ENCODE data around the gene ATP10D. TPM values are rescaled to one million over a fixed set of nuclear protein-coding genes. Genes with fewer than 3 reads are reported as not detected.

The ATP10D gene
- total and polyA plus RNA-seq, 2 donors (not counting 3 experiments of a cell fraction or from before 2014, with no cell fraction given), result 34.1 to 40.2 TPM

GRCh38 chr4:47442980-47443379 lies 42.1 kb upstream of the ATP10D start:
- BruUV-seq (replicated peaks), result no TSS peak
- H3K27ac ChIP-seq (ENCODE audit: insufficient read depth, low read depth, low read length), result no peak overlapping the region
- no peaks in the 10 kb centered on the region for H3K36me3 ChIP-seq (ENCODE audit: control insufficient read depth in 2 of 2, extremely low read depth in 1 of 2, insufficient read depth in 2 of 2, low read length in 2 of 2)
- H3K9me3 ChIP-seq (replicated peaks; ENCODE audit: control insufficient read depth, insufficient read depth, low read length), result no peaks in the 10 kb centered on the region
- POLR2A ChIA-PET, result no interaction called here
- dilution Hi-C loops (cut with MboI; ENCODE audit: extremely low pct_ligation_motif_present, low sequenced_read_pairs), result no loop called here
- no peak overlapping the region for H3K4me3 ChIP-seq (replicated peaks in 1 of 3; ENCODE audit: insufficient read depth in 1 of 3, low read depth in 1 of 3, low read length in 3 of 3)
- no peak overlapping the region for H3K4me2 ChIP-seq (ENCODE audit: insufficient read depth, low read length)
- no peaks in the 10 kb centered on the region for H3K79me2 ChIP-seq (ENCODE audit: control insufficient read depth, insufficient read depth, low read length)
- CTCF ChIA-PET, result no interaction called here
- intact Hi-C loops (cut with micrococcal nuclease), result no loop called here
- H3K4me1 ChIP-seq (ENCODE audit: control insufficient read depth, extremely low read depth, insufficient read depth, low read length), result no peaks in the 10 kb centered on the region
- no peak overlapping the region for H3K9ac ChIP-seq (replicated peaks; ENCODE audit: extremely low read depth, insufficient read depth, low read length)
- TF ChIP-seq MAX (IDR thresholded peaks at IDR 0.05; ENCODE audit: insufficient read depth, insufficient read length) (no peak), POLR2A (IDR thresholded peaks at IDR 0.05; ENCODE audit: low read depth, low read length) (no peak), MYC (IDR thresholded peaks at IDR 0.05; ENCODE audit: low read depth, low read length) (no peak), GATA2 (IDR thresholded peaks at IDR 0.05; ENCODE audit: insufficient read depth, insufficient read length, low read depth, low read length) (no peak), CTCF (IDR thresholded peaks at IDR 0.05; ENCODE audit: extremely low read depth in 1 of 2, insufficient read depth in 1 of 2, low read depth in 1 of 2, low read length in 2 of 2) (no peak), JUN (IDR thresholded peaks at IDR 0.05; ENCODE audit: borderline replicate concordance, insufficient read depth, insufficient read length, low read depth) (no peak), EZH2 (IDR thresholded peaks at IDR 0.05; ENCODE audit: borderline replicate concordance, low read depth, low read length, severe bottlenecking) (no peak), POLR2AphosphoS5 (IDR thresholded peaks at IDR 0.05; ENCODE audit: insufficient read depth, low read depth, low read length) (no peak), FOS (IDR thresholded peaks at IDR 0.05; ENCODE audit: borderline replicate concordance, insufficient read depth, low read length) (no peak)
- H4K20me1 ChIP-seq (replicated peaks; ENCODE audit: control insufficient read depth, extremely low read depth, insufficient read depth, low read length), result no peaks in the 10 kb centered on the region
- DNase-seq (ENCODE audit: low read depth, low spot score), result no peak
- no peaks in the 10 kb centered on the region for H3K9me1 ChIP-seq (replicated peaks; ENCODE audit: control insufficient read depth, extremely low read depth, insufficient read depth, low read length)
- no peak overlapping the region for H2AFZ ChIP-seq (ENCODE audit: low read depth, low read length)
- no peaks in the 10 kb centered on the region for H3K27me3 ChIP-seq (ENCODE audit: control insufficient read depth in 2 of 2, insufficient read depth in 2 of 2, low read length in 2 of 2)
- no peak for FAIRE-seq
